ENCODE data around the gene DTWD2.

DNA sequence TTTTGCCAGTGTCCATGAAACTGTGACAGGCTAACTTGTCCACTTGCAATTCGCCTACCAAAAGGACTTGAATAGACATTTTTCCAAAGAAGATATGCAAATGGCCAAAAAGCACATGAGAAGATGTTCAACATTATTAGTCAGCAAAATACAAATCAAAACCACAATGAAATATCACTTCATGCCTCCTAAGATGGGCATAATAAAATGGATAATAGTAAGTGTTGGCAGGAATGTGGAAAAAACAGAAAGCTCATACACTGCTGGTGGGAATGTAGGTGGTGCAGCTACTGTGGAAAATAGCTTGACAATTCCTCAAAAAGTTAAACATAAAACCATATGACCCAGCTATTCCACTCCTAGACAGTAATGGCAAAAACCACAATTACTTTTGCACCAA lies 7.9 kb downstream of the DTWD2 start:
- TF ChIP-seq, protein P1, sequence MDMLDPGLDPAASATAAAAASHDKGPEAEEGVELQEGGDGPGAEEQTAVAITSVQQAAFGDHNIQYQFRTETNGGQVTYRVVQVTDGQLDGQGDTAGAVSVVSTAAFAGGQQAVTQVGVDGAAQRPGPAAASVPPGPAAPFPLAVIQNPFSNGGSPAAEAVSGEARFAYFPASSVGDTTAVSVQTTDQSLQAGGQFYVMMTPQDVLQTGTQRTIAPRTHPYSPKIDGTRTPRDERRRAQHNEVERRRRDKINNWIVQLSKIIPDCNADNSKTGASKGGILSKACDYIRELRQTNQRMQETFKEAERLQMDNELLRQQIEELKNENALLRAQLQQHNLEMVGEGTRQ (IDR thresholded peaks at IDR 0.05; ENCODE audit: low read depth, low read length): no peak
- TF ChIP-seq, protein P2, sequence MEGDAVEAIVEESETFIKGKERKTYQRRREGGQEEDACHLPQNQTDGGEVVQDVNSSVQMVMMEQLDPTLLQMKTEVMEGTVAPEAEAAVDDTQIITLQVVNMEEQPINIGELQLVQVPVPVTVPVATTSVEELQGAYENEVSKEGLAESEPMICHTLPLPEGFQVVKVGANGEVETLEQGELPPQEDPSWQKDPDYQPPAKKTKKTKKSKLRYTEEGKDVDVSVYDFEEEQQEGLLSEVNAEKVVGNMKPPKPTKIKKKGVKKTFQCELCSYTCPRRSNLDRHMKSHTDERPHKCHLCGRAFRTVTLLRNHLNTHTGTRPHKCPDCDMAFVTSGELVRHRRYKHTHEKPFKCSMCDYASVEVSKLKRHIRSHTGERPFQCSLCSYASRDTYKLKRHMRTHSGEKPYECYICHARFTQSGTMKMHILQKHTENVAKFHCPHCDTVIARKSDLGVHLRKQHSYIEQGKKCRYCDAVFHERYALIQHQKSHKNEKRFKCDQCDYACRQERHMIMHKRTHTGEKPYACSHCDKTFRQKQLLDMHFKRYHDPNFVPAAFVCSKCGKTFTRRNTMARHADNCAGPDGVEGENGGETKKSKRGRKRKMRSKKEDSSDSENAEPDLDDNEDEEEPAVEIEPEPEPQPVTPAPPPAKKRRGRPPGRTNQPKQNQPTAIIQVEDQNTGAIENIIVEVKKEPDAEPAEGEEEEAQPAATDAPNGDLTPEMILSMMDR (conservative IDR thresholded peaks at IDR 0.05; ENCODE audit: low read depth, low read length): no peak
- TF ChIP-seq POLR2A (IDR thresholded peaks at IDR 0.05; ENCODE audit: low read depth, low read length) (no peak), MXI1 (IDR thresholded peaks at IDR 0.05; ENCODE audit: borderline replicate concordance, low read depth, low read length) (no peak), CHD1 (IDR thresholded peaks at IDR 0.05; ENCODE audit: low read depth, low read length) (no peak), FOS (IDR thresholded peaks at IDR 0.05; ENCODE audit: low read depth, low read length) (no peak), MAZ (IDR thresholded peaks at IDR 0.05; ENCODE audit: borderline replicate concordance, low read depth, low read length) (no peak), RFX5 (IDR thresholded peaks at IDR 0.05; ENCODE audit: low read depth, low read length) (no peak)
